Choroid plexus epithelial cell (primary cell): ENCODE results near the gene CNN2.

Experiments
- DNase-seq: peaks from one replicate; pipeline ENCODE4 v3.0.0-alpha.2; 2010; ENCODE audit warnings: low read depth
- H3K4me3 ChIP-seq: 2 replicates; pipeline ENCODE4 v1.5.1; 2011; ENCODE audit warnings: low read depth, mild to moderate bottlenecking, control low read depth, low read length, moderate library complexity
- TF ChIP-seq, protein P1 (sequence below): conservative IDR thresholded peaks from 2 replicates; pipeline ENCODE4 v1.5.1; 2011; ENCODE audit warnings: low read depth, mild to moderate bottlenecking, control low read depth, inconsistent platforms, low read length, moderate library complexity

Gene CNN2

DNA sequence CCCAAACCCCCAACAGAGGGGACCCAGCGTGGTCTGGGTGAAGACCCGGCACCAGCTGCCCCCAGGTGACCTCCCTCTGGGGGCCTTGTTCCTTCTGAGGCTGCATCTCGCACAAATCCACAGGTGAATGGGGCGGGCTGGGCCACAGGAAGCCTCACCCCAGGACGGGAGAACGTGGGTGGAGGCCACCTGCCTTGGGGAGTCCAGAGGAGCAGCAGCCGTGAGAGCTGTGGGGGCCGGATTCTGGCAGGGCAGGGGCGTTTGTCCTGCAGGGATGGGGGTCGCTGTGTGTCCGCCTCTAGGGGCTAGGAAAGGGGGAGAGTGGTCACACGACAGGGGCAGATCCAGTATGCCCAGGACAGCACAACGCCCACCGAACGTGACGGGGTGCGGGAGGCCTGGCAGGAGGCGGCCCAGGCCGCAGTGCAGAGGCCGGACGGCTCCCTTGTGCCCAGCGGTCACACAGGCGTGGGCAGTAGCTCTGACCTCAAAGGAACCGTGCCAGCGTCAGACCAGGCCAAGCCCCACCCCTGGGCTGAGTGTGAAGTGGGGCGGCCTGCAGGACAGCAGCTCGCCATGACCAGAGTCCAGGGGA, 62.1 kb downstream of the CNN2 start:
- TF ChIP-seq, protein P1, sequence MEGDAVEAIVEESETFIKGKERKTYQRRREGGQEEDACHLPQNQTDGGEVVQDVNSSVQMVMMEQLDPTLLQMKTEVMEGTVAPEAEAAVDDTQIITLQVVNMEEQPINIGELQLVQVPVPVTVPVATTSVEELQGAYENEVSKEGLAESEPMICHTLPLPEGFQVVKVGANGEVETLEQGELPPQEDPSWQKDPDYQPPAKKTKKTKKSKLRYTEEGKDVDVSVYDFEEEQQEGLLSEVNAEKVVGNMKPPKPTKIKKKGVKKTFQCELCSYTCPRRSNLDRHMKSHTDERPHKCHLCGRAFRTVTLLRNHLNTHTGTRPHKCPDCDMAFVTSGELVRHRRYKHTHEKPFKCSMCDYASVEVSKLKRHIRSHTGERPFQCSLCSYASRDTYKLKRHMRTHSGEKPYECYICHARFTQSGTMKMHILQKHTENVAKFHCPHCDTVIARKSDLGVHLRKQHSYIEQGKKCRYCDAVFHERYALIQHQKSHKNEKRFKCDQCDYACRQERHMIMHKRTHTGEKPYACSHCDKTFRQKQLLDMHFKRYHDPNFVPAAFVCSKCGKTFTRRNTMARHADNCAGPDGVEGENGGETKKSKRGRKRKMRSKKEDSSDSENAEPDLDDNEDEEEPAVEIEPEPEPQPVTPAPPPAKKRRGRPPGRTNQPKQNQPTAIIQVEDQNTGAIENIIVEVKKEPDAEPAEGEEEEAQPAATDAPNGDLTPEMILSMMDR = no peak
- no peak overlapping the region for H3K4me3 ChIP-seq

More for the DNA sequence above, 62.1 kb downstream of the CNN2 start:
- no peak for DNase-seq
